ENCODE data around the gene ZNF124.
"Not testable (repeated sequence)": the region's sequence is repeated elsewhere in the genome, so short reads cannot be mapped to it uniquely, and the experiment has no call there.

The ZNF124 gene

GRCh38 chr1:247171875-247172563, at the start of gene ZNF124:
Gene ZNF124, minus strand, starts transcription at chr1:247172020. Its CDS starts 143 bp downstream, at chr1:247171877.
- DNase-seq: not testable (repeated sequence)

GRCh38 chr1:247220280-247220679, 48.5 kb upstream of the ZNF124 start:
- DNase-seq: not testable (repeated sequence)

- no peak for DNase-seq
Observed at GRCh38 chr1:247218121-247218651, 46.4 kb upstream of the ZNF124 start.

- DNase-seq: no peak
Observed at GRCh38 chr1:247216261-247216660, 44.4 kb upstream of the ZNF124 start.

GRCh38 chr1:247212627-247213617, 41.1 kb upstream of the ZNF124 start:
- no peak for DNase-seq

GRCh38 chr1:247212012-247212411, 40.2 kb upstream of the ZNF124 start:
- DNase-seq: no peak

- no peak for DNase-seq
Observed at GRCh38 chr1:247211339-247211738, 39.5 kb upstream of the ZNF124 start.

GRCh38 chr1:247210376-247211117, 38.7 kb upstream of the ZNF124 start:
- DNase-seq: peak; percentile 98

- no peak for DNase-seq
Observed at GRCh38 chr1:247210062-247210375, 38.2 kb upstream of the ZNF124 start.

- no peak for DNase-seq
Observed at GRCh38 chr1:247209396-247209795, 37.6 kb upstream of the ZNF124 start.

- no peak for DNase-seq
Observed at GRCh38 chr1:247204177-247204647, 32.4 kb upstream of the ZNF124 start.

- DNase-seq: no peak
Observed at GRCh38 chr1:247198781-247199180, 27.0 kb upstream of the ZNF124 start.

- DNase-seq: no peak
Observed at GRCh38 chr1:247193958-247194357, 22.1 kb upstream of the ZNF124 start.

- DNase-seq: no peak
Observed at GRCh38 chr1:247189981-247190798, 18.4 kb upstream of the ZNF124 start.

- DNase-seq: no peak
Observed at GRCh38 chr1:247185667-247186066, 13.8 kb upstream of the ZNF124 start.

- DNase-seq: no peak
Observed at GRCh38 chr1:247184254-247184653, 12.4 kb upstream of the ZNF124 start.

- DNase-seq: no peak
Observed at GRCh38 chr1:247182994-247183393, 11.2 kb upstream of the ZNF124 start.

GRCh38 chr1:247180581-247180980, 8.8 kb upstream of the ZNF124 start:
- no peak for DNase-seq

- DNase-seq: no peak
Observed at GRCh38 chr1:247177755-247178154, 5.9 kb upstream of the ZNF124 start.

GRCh38 chr1:247175458-247175857, 3.6 kb upstream of the ZNF124 start:
- no peak for DNase-seq

GRCh38 chr1:247173431-247173830, 1.6 kb upstream of the ZNF124 start:
- DNase-seq: no peak

- no peak for DNase-seq
Observed at GRCh38 chr1:247172996-247173395, 1.2 kb upstream of the ZNF124 start.

Measured in stimulated activated CD8-positive, alpha-beta memory T cell treated with anti-CD3 and anti-CD28 coated beads, Interleukin-4, amount 100 ng/mL, for 48 hours (primary cell).